Measurements from ENCODE around the gene GRAMD2B.

DNA sequence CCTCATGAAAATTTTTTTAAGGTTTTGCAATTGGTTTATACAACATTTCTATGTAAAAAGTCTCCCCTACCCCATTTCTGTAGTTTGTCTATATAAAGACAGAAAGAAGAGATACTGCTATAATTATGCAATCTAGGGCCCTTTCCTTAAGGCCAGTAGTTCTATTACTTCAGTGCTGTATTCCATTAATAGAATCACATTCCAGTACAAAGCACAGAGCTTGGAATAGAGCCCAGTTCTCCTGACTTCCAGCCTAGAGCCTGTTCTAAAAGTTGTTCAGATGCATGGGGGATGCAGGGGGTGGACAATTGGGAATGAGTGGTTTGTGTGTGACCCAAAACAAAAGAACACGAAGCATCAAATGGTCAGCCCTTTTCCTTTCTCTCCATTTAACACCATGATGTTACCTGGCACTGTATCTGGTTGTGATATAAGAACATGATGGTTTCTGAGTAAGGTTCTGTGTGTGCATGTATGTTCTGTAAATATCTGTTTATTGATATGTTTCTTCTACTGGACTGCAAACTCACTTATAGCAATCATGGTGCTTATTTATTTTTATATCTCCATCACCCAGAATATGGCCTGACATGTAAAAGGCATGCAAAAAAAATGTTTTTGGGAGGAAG, 8.2 kb upstream of the GRAMD2B start:
- no peak for TF ChIP-seq CTCF (conservative IDR thresholded peaks at IDR 0.05; ENCODE audit: low read depth, low read length)
- TF ChIP-seq EZH2 (IDR thresholded peaks at IDR 0.05; ENCODE audit: low read length, unreplicated experiment), result no peak
